GM10266 (cell line): ENCODE measurements around the gene PRMT7.

Experiments used
- DNase-seq: peaks from one replicate; pipeline ENCODE4 v3.0.0; 2012; ENCODE audit errors: extremely low spot score
- CTCF ChIP-seq: IDR thresholded peaks from 2 replicates; pipeline ENCODE4 v1.5.1; 2012; ENCODE audit warnings: mild to moderate bottlenecking, low read depth; ENCODE audit not compliant: control insufficient read depth, insufficient read depth; ENCODE audit errors: missing control alignments

Gene PRMT7

GRCh38 chr16:68356249-68356918 lies 45.6 kb downstream of the PRMT7 start:
- no peak for TF ChIP-seq CTCF
- peak; percentile 89 for DNase-seq

- no peak for DNase-seq
- TF ChIP-seq CTCF, result no peak
These were observed 46.1 kb downstream of the PRMT7 start for GRCh38 chr16:68356919-68357286.

GRCh38 chr16:68357521-68357922 lies 46.7 kb downstream of the PRMT7 start:
- no peak for TF ChIP-seq CTCF
- no peak for DNase-seq

GRCh38 chr16:68357923-68358322 lies 47.1 kb downstream of the PRMT7 start:
- no peak for TF ChIP-seq CTCF
- no peak for DNase-seq

GRCh38 chr16:68358951-68359350 lies 48.1 kb downstream of the PRMT7 start:
- TF ChIP-seq CTCF, result no peak
- no peak for DNase-seq

GRCh38 chr16:68359398-68360191 lies 48.8 kb downstream of the PRMT7 start:
- DNase-seq, result no peak
- no peak for TF ChIP-seq CTCF

GRCh38 chr16:68360547-68360946 lies 49.7 kb downstream of the PRMT7 start:
- DNase-seq, result no peak
- no peak for TF ChIP-seq CTCF
